ENCODE measurements around the gene NMRAL1.
A peak's percentile ranks its signal among the peaks of the same experiment; 100 is the strongest.

Gene NMRAL1

GRCh38 chr16:4463522-4464163, 10.8 kb downstream of the NMRAL1 start:
- no peak for DNase-seq

GRCh38 chr16:4461250-4462085, 13.0 kb downstream of the NMRAL1 start:
- no peak for DNase-seq

GRCh38 chr16:4460936-4461249, 13.5 kb downstream of the NMRAL1 start:
- DNase-seq: no peak

- no peak for DNase-seq
Observed at GRCh38 chr16:4455951-4456350, 18.5 kb downstream of the NMRAL1 start.

GRCh38 chr16:4455081-4455480, 19.3 kb downstream of the NMRAL1 start:
- no peak for DNase-seq

- DNase-seq: no peak
Observed at GRCh38 chr16:4454623-4455022, 19.8 kb downstream of the NMRAL1 start.

GRCh38 chr16:4452674-4453073, 21.8 kb downstream of the NMRAL1 start:
- DNase-seq: no peak

- DNase-seq: no peak
Observed at GRCh38 chr16:4450931-4451519, 23.4 kb downstream of the NMRAL1 start.

- DNase-seq: no peak
Observed at GRCh38 chr16:4450430-4450829, 24.0 kb downstream of the NMRAL1 start.

GRCh38 chr16:4443986-4444385, 30.4 kb downstream of the NMRAL1 start:
- no peak for DNase-seq

- no peak for DNase-seq
Observed at GRCh38 chr16:4443271-4443670, 31.2 kb downstream of the NMRAL1 start.

GRCh38 chr16:4442371-4442770, 32.1 kb downstream of the NMRAL1 start:
- DNase-seq: no peak

- DNase-seq: no peak
Observed at GRCh38 chr16:4437366-4437765, 37.1 kb downstream of the NMRAL1 start.

GRCh38 chr16:4435337-4436067, 38.9 kb downstream of the NMRAL1 start:
- DNase-seq: no peak

GRCh38 chr16:4433914-4434787, 40.3 kb downstream of the NMRAL1 start:
- DNase-seq: no peak

GRCh38 chr16:4433228-4433627, 41.2 kb downstream of the NMRAL1 start:
- DNase-seq: no peak

- DNase-seq: no peak
Observed at GRCh38 chr16:4431023-4431422, 43.4 kb downstream of the NMRAL1 start.

- DNase-seq: no peak
Observed at GRCh38 chr16:4428500-4428899, 45.9 kb downstream of the NMRAL1 start.

- no peak for DNase-seq
Observed at GRCh38 chr16:4426722-4427372, 47.6 kb downstream of the NMRAL1 start.

- DNase-seq: peak in 1 of 2 donors; percentile 52
Observed at GRCh38 chr16:4426021-4426684, 48.3 kb downstream of the NMRAL1 start.

- peak; percentile 92 to 93 for DNase-seq
Observed at GRCh38 chr16:4425378-4426020, 48.9 kb downstream of the NMRAL1 start, which contains the start of gene DNAJA3. TSS of gene DNAJA3 (plus strand) at chr16:4425868. CDS start at chr16:4425882, 14 bp downstream.

All from stimulated activated CD4-positive, alpha-beta T cell treated with anti-CD3 and anti-CD28 coated beads, Interleukin-2, amount 100 ng/mL, for 24 hours (primary cell).